Thoracic aorta (tissue), 2 donors: ENCODE measurements around the gene LRRIQ1. TPM values are rescaled to one million over a fixed set of nuclear protein-coding genes. Genes with fewer than 3 reads are reported as not detected.
A peak's percentile ranks its signal among the peaks of the same experiment; 100 is the strongest.

Experiments
- ATAC-seq: fragments of 150-250 bp; one replicate; pipeline ENCODE4 v1.8.0; 2017; ENCODE audit warnings: low read depth; ENCODE audit not compliant: insufficient number of reproducible peaks, low FRiP score
- DNase-seq: peaks from one replicate; pipeline ENCODE4 v3.0.0-alpha.2; 2020; ENCODE audit warnings: low spot score
- H3K27ac ChIP-seq, 2 donors: fragments of 200-600 bp; sonication (generic); 1 replicate in 1 of 2; 2 replicates in 1 of 2; pipeline ENCODE4 v1.5.1; 2016; ENCODE audit warnings: mild to moderate bottlenecking in 2 of 2, moderate library complexity in 2 of 2
- H3K27me3 ChIP-seq: fragments of 200-600 bp; sonication (generic); replicated peaks from 2 replicates; pipeline ENCODE4 v1.6.0; 2016; ENCODE audit warnings: mild to moderate bottlenecking; ENCODE audit not compliant: insufficient read depth
- H3K36me3 ChIP-seq: fragments of 200-600 bp; sonication (generic); one replicate; pipeline ENCODE4 v1.5.1; 2016
- H3K4me1 ChIP-seq, 2 donors: fragments of 200-600 bp; sonication (generic); 1 replicate in 1 of 2; 2 replicates in 1 of 2; pipeline versions ENCODE4 v1.5.1 to v1.6.0; 2016; ENCODE audit warnings: low read depth in 2 of 2, mild to moderate bottlenecking in 1 of 2; ENCODE audit not compliant: control insufficient read depth in 1 of 2
- H3K4me3 ChIP-seq: fragments of 200-600 bp; sonication (generic); 2 replicates; pipeline ENCODE4 v1.5.1; 2016; ENCODE audit warnings: mild to moderate bottlenecking
- H3K9me3 ChIP-seq: fragments of 200-600 bp; sonication (generic); 2 replicates; pipeline ENCODE4 v1.5.1; 2016
- total RNA-seq, 2 donors: library from RNA; depleted of rRNA; stranded (reverse); fragments of >200 nt; gene quantifications; one replicate each; pipeline versions ENCODE4 v1.1.0 to v1.2.3, GENCODE V29; 2016
- TF ChIP-seq, protein P1 (sequence below): fragments of 200-600 bp; sonication (generic); IDR thresholded peaks from one replicate; pipeline ENCODE4 v1.5.1; 2019; ENCODE audit warnings: antibody characterized with exemption

LRRIQ1 gene
- total RNA-seq, 2 donors from 2014 or later: 0.42 TPM; not detected in 1

- Histone ChIP-seq H3K27me3 (peaks cover 25% of the 10 kb centered on the region), H3K9me3 (no peaks in the 10 kb centered on the region), H3K27ac (no peak overlapping the region), H3K36me3 (no peaks in the 10 kb centered on the region), H3K4me1 (peaks cover 6 to 14% of the 10 kb centered on the region in 2 donors), H3K4me3 (no peak overlapping the region)
- TF ChIP-seq, protein P1, sequence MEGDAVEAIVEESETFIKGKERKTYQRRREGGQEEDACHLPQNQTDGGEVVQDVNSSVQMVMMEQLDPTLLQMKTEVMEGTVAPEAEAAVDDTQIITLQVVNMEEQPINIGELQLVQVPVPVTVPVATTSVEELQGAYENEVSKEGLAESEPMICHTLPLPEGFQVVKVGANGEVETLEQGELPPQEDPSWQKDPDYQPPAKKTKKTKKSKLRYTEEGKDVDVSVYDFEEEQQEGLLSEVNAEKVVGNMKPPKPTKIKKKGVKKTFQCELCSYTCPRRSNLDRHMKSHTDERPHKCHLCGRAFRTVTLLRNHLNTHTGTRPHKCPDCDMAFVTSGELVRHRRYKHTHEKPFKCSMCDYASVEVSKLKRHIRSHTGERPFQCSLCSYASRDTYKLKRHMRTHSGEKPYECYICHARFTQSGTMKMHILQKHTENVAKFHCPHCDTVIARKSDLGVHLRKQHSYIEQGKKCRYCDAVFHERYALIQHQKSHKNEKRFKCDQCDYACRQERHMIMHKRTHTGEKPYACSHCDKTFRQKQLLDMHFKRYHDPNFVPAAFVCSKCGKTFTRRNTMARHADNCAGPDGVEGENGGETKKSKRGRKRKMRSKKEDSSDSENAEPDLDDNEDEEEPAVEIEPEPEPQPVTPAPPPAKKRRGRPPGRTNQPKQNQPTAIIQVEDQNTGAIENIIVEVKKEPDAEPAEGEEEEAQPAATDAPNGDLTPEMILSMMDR: no peak
- no peak for ATAC-seq
- no peak for DNase-seq
Observed at GRCh38 chr12:85277900-85278597, 241.9 kb downstream of the LRRIQ1 start.

- Histone ChIP-seq H3K4me3 (no peak overlapping the region), H3K27ac (no peak overlapping the region), H3K27me3 (peaks cover 25% of the 10 kb centered on the region), H3K4me1 (peaks cover 6 to 9% of the 10 kb centered on the region in 2 donors), H3K9me3 (no peaks in the 10 kb centered on the region), H3K36me3 (no peaks in the 10 kb centered on the region)
- no peak for ATAC-seq
- TF ChIP-seq, protein P1: no peak
- DNase-seq: no peak
Observed at GRCh38 chr12:85278598-85279448, 242.7 kb downstream of the LRRIQ1 start.

DNA sequence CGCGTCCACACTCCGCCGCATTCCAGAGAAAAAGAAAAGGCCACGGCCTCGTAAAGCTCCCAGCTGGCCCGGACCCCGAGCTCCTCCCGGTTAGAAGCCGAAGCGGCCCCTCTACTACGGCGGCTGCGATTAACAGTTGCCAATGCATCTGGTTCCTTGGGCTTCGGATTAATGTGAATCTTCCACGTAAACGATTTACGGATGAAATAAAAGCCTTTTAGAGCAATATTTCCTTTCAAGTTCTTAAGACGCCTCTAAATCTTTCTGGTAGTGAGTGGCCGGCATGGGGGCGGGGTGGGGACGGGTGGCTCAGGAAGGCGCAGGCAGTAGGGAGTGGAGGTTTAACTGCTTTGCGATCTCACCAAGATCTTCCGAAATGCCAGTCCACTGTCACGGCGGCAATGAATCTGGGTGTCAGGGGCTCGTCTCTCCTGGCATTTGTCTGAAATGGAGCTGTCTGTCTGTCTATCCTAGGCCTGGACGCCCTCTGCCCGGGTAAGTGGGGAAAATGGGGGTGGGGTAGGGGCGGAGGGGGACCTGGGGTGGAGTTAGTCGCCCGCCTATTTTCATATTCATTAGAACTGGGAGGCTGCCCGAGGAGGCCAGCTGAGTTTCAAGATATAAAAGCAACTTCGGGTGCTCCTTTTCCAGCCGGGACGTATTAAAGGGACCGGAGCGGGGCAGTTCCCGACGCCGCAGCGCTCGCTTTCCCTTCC, 243.5 kb downstream of the LRRIQ1 start:
- no peak for ATAC-seq

DNA sequence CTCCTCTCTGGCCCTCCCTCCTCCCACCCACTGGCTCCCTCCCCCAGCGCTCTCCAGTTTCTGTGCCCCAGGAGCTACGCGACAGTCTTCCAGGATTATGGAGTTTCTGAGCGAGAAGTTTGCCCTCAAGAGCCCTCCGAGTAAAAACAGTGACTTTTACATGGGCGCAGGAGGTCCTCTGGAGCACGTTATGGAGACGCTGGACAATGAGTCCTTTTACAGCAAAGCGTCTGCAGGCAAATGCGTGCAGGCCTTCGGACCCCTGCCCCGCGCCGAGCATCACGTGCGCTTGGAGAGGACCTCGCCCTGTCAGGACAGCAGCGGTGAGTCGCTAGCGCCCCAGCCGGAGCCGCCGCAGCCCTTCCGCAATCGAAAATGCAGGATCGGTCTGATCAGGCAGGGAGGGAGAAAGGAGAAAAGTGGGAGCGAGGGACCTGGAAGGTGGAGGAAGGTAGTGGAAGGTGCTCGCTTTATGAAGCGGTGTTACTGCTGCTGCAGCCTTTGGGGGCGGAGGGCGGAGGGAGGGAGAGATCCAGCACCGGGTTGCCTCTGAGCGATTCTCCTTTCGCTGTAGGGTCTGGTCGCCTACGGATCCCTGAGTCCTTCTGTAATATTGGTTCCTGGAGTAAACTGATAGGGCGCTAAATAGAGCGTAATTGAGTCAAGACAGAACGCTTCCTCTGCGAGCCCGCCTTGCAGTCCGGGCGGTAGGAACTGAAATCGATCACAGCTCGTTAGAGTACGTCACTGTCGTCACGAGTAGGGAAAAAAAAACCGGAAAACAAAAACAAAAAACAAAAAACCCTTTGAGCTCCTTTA, 244.2 kb downstream of the LRRIQ1 start, which contains the start of gene ALX1:
ALX1 (plus strand) TSS at position 56 of the 819 bp plus-strand sequence; CDS start at position 98, 42 bp downstream.
- H3K4me3 ChIP-seq: peak within 1 kb of the TSS; percentile 64
- DNase-seq (no peak), ATAC-seq (no peak)
- TF ChIP-seq, protein P1: no peak
- H3K36me3 ChIP-seq: no peaks in the 10 kb centered on the region
- no peaks in the 10 kb centered on the region for H3K9me3 ChIP-seq
- no peak within 1 kb of the TSS for H3K27ac ChIP-seq
- peaks cover 25% of the 10 kb centered on the region for H3K27me3 ChIP-seq
- peaks cover 6 to 9% of the 10 kb centered on the region in 2 donors for H3K4me1 ChIP-seq

More for the DNA sequence above, 243.5 kb downstream of the LRRIQ1 start:
- Histone ChIP-seq H3K4me1 (peaks cover 6 to 9% of the 10 kb centered on the region in 2 donors), H3K27me3 (peaks cover 25% of the 10 kb centered on the region), H3K27ac (no peak overlapping the region), H3K9me3 (no peaks in the 10 kb centered on the region), H3K4me3 (peak overlapping the region; percentile 64), H3K36me3 (no peaks in the 10 kb centered on the region)
- TF ChIP-seq, protein P1: no peak
- no peak for DNase-seq
